ENCODE measurements around the gene ST8SIA6. TPM values are rescaled to one million over a fixed set of nuclear protein-coding genes. Genes with fewer than 3 reads are reported as not detected.

ST8SIA6 gene
- total RNA-seq, 2 donors from 2014 or later = 0.33 to 1.1 TPM

- H3K9me3 Mint-ChIP-seq = peaks cover 17% of the 10 kb centered on the region
- H3K4me1 Mint-ChIP-seq = no peaks in the 10 kb centered on the region
- no peaks in the 10 kb centered on the region for H3K27me3 Mint-ChIP-seq (ENCODE audit: insufficient read depth)
- Histone ChIP-seq H3K9me3 (ENCODE audit: control insufficient read depth, low read length) (peaks cover 18% of the 10 kb centered on the region), H3K4me3 (ENCODE audit: low read length) (no peak overlapping the region), H3K36me3 (ENCODE audit: control insufficient read depth, insufficient read depth, low read length) (no peaks in the 10 kb centered on the region), H3K4me1 (ENCODE audit: control insufficient read depth, insufficient read depth, low read length) (no peaks in the 10 kb centered on the region), H3K9ac (ENCODE audit: extremely low read depth, low read length, poor library complexity, severe bottlenecking) (no peak overlapping the region), H3K27me3 (ENCODE audit: control insufficient read depth, insufficient read depth, low read length, poor library complexity, severe bottlenecking) (no peaks in the 10 kb centered on the region), H3K27ac (ENCODE audit: low read depth, low read length) (no peak overlapping the region)
- H3K27ac Mint-ChIP-seq = no peak overlapping the region
- TF ChIP-seq CTCF (conservative IDR thresholded peaks at IDR 0.05) = no peak
- 90 to 100% methylated on average over 3 of the region's 3 CpGs for WGBS, 2 experiments (ENCODE audit: insufficient coverage in 1 of 2, insufficient read length in 1 of 2)
- DNase-seq = no peak
- H3K4me3 Mint-ChIP-seq = no peak overlapping the region
- H3K36me3 Mint-ChIP-seq (ENCODE audit: low read depth) = peaks cover 6% of the 10 kb centered on the region
Measured at GRCh38 chr10:17343118-17343517, 111.3 kb downstream of the ST8SIA6 start.

GRCh38 chr10:17340144-17340829, 114.1 kb downstream of the ST8SIA6 start:
- Mint-ChIP-seq H3K36me3 (ENCODE audit: low read depth) (peaks cover 6% of the 10 kb centered on the region), H3K27me3 (ENCODE audit: insufficient read depth) (no peaks in the 10 kb centered on the region), H3K9me3 (peaks cover 17% of the 10 kb centered on the region), H3K4me3 (no peak overlapping the region), H3K4me1 (no peaks in the 10 kb centered on the region), H3K27ac (no peak overlapping the region)
- peak; percentile 43 for DNase-seq
- Histone ChIP-seq H3K36me3 (ENCODE audit: control insufficient read depth, insufficient read depth, low read length) (no peaks in the 10 kb centered on the region), H3K9ac (ENCODE audit: extremely low read depth, low read length, poor library complexity, severe bottlenecking) (no peak overlapping the region), H3K4me3 (ENCODE audit: low read length) (no peak overlapping the region), H3K9me3 (ENCODE audit: control insufficient read depth, low read length) (peaks cover 18% of the 10 kb centered on the region), H3K27me3 (ENCODE audit: control insufficient read depth, insufficient read depth, low read length, poor library complexity, severe bottlenecking) (no peaks in the 10 kb centered on the region), H3K4me1 (ENCODE audit: control insufficient read depth, insufficient read depth, low read length) (no peaks in the 10 kb centered on the region), H3K27ac (ENCODE audit: low read depth, low read length) (no peak overlapping the region)
- 89 to 90% methylated on average over 10 to 13 of the region's 13 CpGs for WGBS, 2 experiments (ENCODE audit: insufficient coverage in 1 of 2, insufficient read length in 1 of 2)
- no peak for TF ChIP-seq CTCF (conservative IDR thresholded peaks at IDR 0.05)

- Mint-ChIP-seq H3K9me3 (peaks cover 3% of the 10 kb centered on the region), H3K4me3 (no peak overlapping the region), H3K4me1 (no peaks in the 10 kb centered on the region), H3K27ac (no peak overlapping the region), H3K27me3 (ENCODE audit: insufficient read depth) (no peaks in the 10 kb centered on the region), H3K36me3 (ENCODE audit: low read depth) (peaks cover 2% of the 10 kb centered on the region)
- Histone ChIP-seq H3K27ac (ENCODE audit: low read depth, low read length) (no peak overlapping the region), H3K4me3 (ENCODE audit: low read length) (no peak overlapping the region), H3K27me3 (ENCODE audit: control insufficient read depth, insufficient read depth, low read length, poor library complexity, severe bottlenecking) (no peaks in the 10 kb centered on the region), H3K4me1 (ENCODE audit: control insufficient read depth, insufficient read depth, low read length) (no peaks in the 10 kb centered on the region), H3K9me3 (ENCODE audit: control insufficient read depth, low read length) (peaks cover 4% of the 10 kb centered on the region), H3K36me3 (ENCODE audit: control insufficient read depth, insufficient read depth, low read length) (no peaks in the 10 kb centered on the region), H3K9ac (ENCODE audit: extremely low read depth, low read length, poor library complexity, severe bottlenecking) (no peak overlapping the region)
- no peak for TF ChIP-seq CTCF (conservative IDR thresholded peaks at IDR 0.05)
- WGBS, 2 experiments (ENCODE audit: insufficient coverage in 1 of 2, insufficient read length in 1 of 2) = 100% methylated on average over 2 of the region's 2 CpGs; no CpG with 5 or more reads in 1 of the 2 experiments
- DNase-seq = no peak
Measured at GRCh38 chr10:17335065-17335464, 119.3 kb downstream of the ST8SIA6 start.
